SK-N-SH (cell line): Measurements from ENCODE around the gene PRRG4. TPM values are rescaled to one million over a fixed set of nuclear protein-coding genes. Genes with fewer than 3 reads are reported as not detected.
"Not testable (repeated sequence)": the region's sequence is repeated elsewhere in the genome, so short reads cannot be mapped to it uniquely, and the experiment has no call there.

Source experiments
- CTCF ChIA-PET: fragments of 300-600, 350-600 bp; formaldehyde crosslinking; extraction: SDS; loops from one replicate; lab custom pipeline; 2021; lab: Yijun Ruan, JAX
- POLR2A ChIA-PET: fragments of 350-600 bp; sonication (Branson Sonifier 250); formaldehyde crosslinking; extraction: SDS; loops from one replicate; lab custom pipeline; 2020; ENCODE audit warnings: antibody characterized with exemption, inconsistent platforms; lab: Yijun Ruan, JAX
- DNase-seq: peaks from one replicate; pipeline ENCODE4 v3.0.0; 2012
- H2AFZ ChIP-seq: fragments of 200-600 bp; sonication (generic); 2 replicates; pipeline ENCODE4 v1.8.1; 2016; ENCODE audit warnings: antibody characterized with exemption, mild to moderate bottlenecking, low read depth
- H3F3A ChIP-seq: fragments of 200-600 bp; sonication (generic); replicated peaks from 2 replicates; pipeline ENCODE3; 2016; ENCODE audit warnings: antibody characterized with exemption, mild to moderate bottlenecking; ENCODE audit not compliant: insufficient read depth
- H3K27ac ChIP-seq, 2 experiments: fragments of 200-500 bp in 1 of 2; fragments of 200-600 bp in 1 of 2; sonication (Bioruptor generic) in 1 of 2; sonication (generic), shearing (Covaris generic) in 1 of 2; 2 replicates each; pipeline versions ENCODE4 v1.5.1 to v1.6.1; 2014 to 2016; ENCODE audit warnings: low read depth in 2 of 2, inconsistent platforms in 1 of 2, low read length in 1 of 2, mild to moderate bottlenecking in 1 of 2, mixed read lengths in 1 of 2
- H3K27me3 ChIP-seq: fragments of 200-600 bp; sonication (generic), shearing (Covaris generic); 2 replicates; pipeline ENCODE4 v1.6.1; 2016; ENCODE audit warnings: mixed run types; ENCODE audit not compliant: insufficient read depth
- H3K36me3 ChIP-seq, 2 experiments: fragments of 200-500 bp in 1 of 2; fragments of 200-600 bp in 1 of 2; sonication (Bioruptor generic) in 1 of 2; sonication (generic) in 1 of 2; replicated peaks in 1 of 2; 2 replicates each; pipeline versions ENCODE3 to v1.5.1; 2014 to 2016; ENCODE audit warnings: low read length in 1 of 2, mild to moderate bottlenecking in 1 of 2; ENCODE audit not compliant: insufficient read depth in 2 of 2, control insufficient read depth in 1 of 2
- H3K4me1 ChIP-seq, 2 experiments: fragments of 200-500 bp in 1 of 2; fragments of 200-600 bp in 1 of 2; sonication (Bioruptor generic) in 1 of 2; sonication (generic), shearing (Covaris generic) in 1 of 2; 2 replicates each; pipeline versions ENCODE4 v1.5.1 to v1.6.1; 2014 to 2016; ENCODE audit warnings: low read depth in 1 of 2, low read length in 1 of 2, mixed run types in 1 of 2; ENCODE audit not compliant: insufficient read depth in 2 of 2, control insufficient read depth in 1 of 2
- H3K4me2 ChIP-seq: fragments of 200-600 bp; sonication (generic), shearing (Covaris generic); 2 replicates; pipeline ENCODE4 v1.6.1; 2017; ENCODE audit warnings: mixed run types
- H3K4me3 ChIP-seq, 2 experiments: fragments of 200-500 bp in 1 of 2; fragments of 200-600 bp in 1 of 2; sonication (Bioruptor generic) in 1 of 2; sonication (generic), shearing (Covaris generic) in 1 of 2; 2 replicates each; pipeline versions ENCODE4 v1.5.1 to v1.8.1; 2014 to 2016; ENCODE audit warnings: low read depth in 2 of 2, inconsistent platforms in 1 of 2, low read length in 1 of 2, mild to moderate bottlenecking in 1 of 2, mixed read lengths in 1 of 2, moderate library complexity in 1 of 2
- H3K79me2 ChIP-seq: fragments of 200-600 bp; sonication (generic); 2 replicates; pipeline ENCODE4 v1.8.1; 2017; ENCODE audit warnings: mild to moderate bottlenecking; ENCODE audit not compliant: insufficient read depth
- H3K9ac ChIP-seq: fragments of 200-600 bp; sonication (generic); 2 replicates; pipeline ENCODE4 v1.6.1; 2017; ENCODE audit warnings: mixed run types
- H3K9me2 ChIP-seq: fragments of 200-600 bp; sonication (generic); 2 replicates; pipeline ENCODE4 v1.6.1; 2017; ENCODE audit warnings: mixed run types
- H3K9me3 ChIP-seq: fragments of 200-600 bp; sonication (generic); 2 replicates; pipeline ENCODE4 v1.6.1; 2017; ENCODE audit warnings: mixed run types, mild to moderate bottlenecking, moderate library complexity
- H4K20me1 ChIP-seq: fragments of 200-600 bp; sonication (generic); 2 replicates; pipeline ENCODE4 v1.6.1; 2017; ENCODE audit warnings: mild to moderate bottlenecking, mixed run types; ENCODE audit not compliant: insufficient read depth
- CHD2 ChIP-seq: fragments of 150-350 bp; IDR thresholded peaks from 2 replicates; pipeline ENCODE4 v1.6.1; 2018; ENCODE audit warnings: low read length; ENCODE audit not compliant: partially characterized antibody
- EP300 ChIP-seq, 2 experiments: IDR thresholded peaks; 2 replicates each; pipeline versions ENCODE4 v1.4.0 to v1.6.1; 2012; ENCODE audit warnings: borderline replicate concordance in 1 of 2, low read depth in 1 of 2, low read length in 1 of 2
- FOXM1 ChIP-seq: IDR thresholded peaks from 2 replicates; pipeline ENCODE4 v1.4.0; 2012; ENCODE audit warnings: low read depth, mild to moderate bottlenecking
- GABPA ChIP-seq: IDR thresholded peaks from 2 replicates; pipeline ENCODE4 v1.4.0; 2012; ENCODE audit warnings: low read depth, mild to moderate bottlenecking
- MEF2A ChIP-seq: IDR thresholded peaks from 2 replicates; pipeline ENCODE4 v1.4.0; 2012; ENCODE audit warnings: low read depth, borderline replicate concordance
- NFIC ChIP-seq: IDR thresholded peaks from 2 replicates; pipeline ENCODE4 v1.4.0; 2012; ENCODE audit warnings: borderline replicate concordance
- NRF1 ChIP-seq: IDR thresholded peaks from 2 replicates; pipeline ENCODE4 v1.6.1; 2012; ENCODE audit warnings: low read depth, mild to moderate bottlenecking, low read length
- RAD21 ChIP-seq: IDR thresholded peaks from 2 replicates; pipeline ENCODE4 v1.6.1; 2012; ENCODE audit warnings: mild to moderate bottlenecking, low read length
- TCF12 ChIP-seq: IDR thresholded peaks from 2 replicates; pipeline ENCODE4 v1.4.0; 2012
- TEAD4 ChIP-seq: IDR thresholded peaks from 2 replicates; pipeline ENCODE4 v1.4.0; 2012; ENCODE audit warnings: mild to moderate bottlenecking, borderline replicate concordance; ENCODE audit not compliant: insufficient read depth
- WGBS: methylation state at CpG from one replicate; pipeline ENCODE4 v1.1.6; 2017; ENCODE audit warnings: low lambda C conversion rate; 5-methylcytosine and 5-hydroxymethylcytosine counted together
- polyA plus RNA-seq, 3 experiments: library from polyadenylated mRNA; depleted of rRNA; stranded (reverse); fragments of >200 nt; gene quantifications; 2 replicates each; pipeline ENCODE4 v1.2.3, GENCODE V29; 2012
- TF ChIP-seq, protein P1 (sequence below): IDR thresholded peaks from 2 replicates; pipeline ENCODE4 v1.4.0; 2012; ENCODE audit warnings: low read depth, borderline replicate concordance
- TF ChIP-seq, protein P2 (sequence below): IDR thresholded peaks from 2 replicates; pipeline ENCODE4 v1.4.0; 2012; ENCODE audit warnings: low read depth, borderline replicate concordance
- TF ChIP-seq, protein P3 (sequence below): IDR thresholded peaks from 2 replicates; pipeline ENCODE4; 2012
- TF ChIP-seq, protein P4 (sequence below): IDR thresholded peaks from 2 replicates; pipeline ENCODE4 v1.6.1; 2012; ENCODE audit warnings: mild to moderate bottlenecking, low read depth, low read length, moderate library complexity

The PRRG4 gene
- polyA plus RNA-seq, 1 of the 3 experiments (the other 2 are of a cell fraction): 0.21 TPM

DNA sequence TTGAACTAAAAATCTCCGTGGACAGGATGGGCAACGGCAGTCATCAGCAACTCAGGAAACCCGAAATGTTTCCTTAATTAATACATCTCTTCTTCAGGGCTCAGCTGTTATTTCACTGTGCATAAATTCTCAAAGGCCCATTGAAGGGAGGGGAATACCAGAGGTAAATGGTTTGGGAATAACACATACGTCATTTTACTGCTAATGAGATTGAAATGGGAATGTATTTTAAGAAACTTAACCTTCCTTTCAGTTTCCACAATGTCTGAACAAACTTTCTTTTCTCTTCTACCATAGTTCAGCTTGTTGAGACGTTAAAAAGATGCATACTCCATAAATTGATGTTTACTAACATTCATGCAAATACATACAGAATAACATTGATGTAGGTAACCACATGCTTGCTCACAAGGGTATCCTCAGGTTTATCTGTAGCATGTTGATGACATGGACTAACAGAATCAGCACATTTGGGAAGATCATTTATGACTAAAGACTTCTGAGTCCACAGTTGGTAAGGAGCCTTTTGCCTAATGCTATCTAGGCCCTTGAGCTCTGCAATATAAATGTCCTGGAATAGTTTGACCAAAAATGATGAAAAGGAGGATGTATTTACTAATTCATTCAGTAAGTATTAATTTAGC, 7.7 kb upstream of the PRRG4 start:
- peaks cover 0 to 4% of the 10 kb centered on the region in 2 experiments; a peak in 1 of 4 replicates for H3K4me1 ChIP-seq
- H3K27me3 ChIP-seq: no peaks in the 10 kb centered on the region
- ChIA-PET POLR2A (no interaction called here), CTCF (interaction anchor here (0.9 to 2.5 kb wide), 2 partner anchors 12 to 29 kb away, joined by 3 to 6 read pairs; no protein-coding TSS in a partner anchor)
- H3K27ac ChIP-seq: no peak overlapping the region
- H3K36me3 ChIP-seq: no peaks in the 10 kb centered on the region
- no peaks in the 10 kb centered on the region for H3K9me3 ChIP-seq
- H3F3A ChIP-seq: no peaks in the 10 kb centered on the region
- no peak overlapping the region; the same call in 1 of the 2 replicates for H2AFZ ChIP-seq
- WGBS: 31% methylated on average over 5 of the region's 5 CpGs
- H3K9ac ChIP-seq: no peak overlapping the region
- no peaks in the 10 kb centered on the region for H3K9me2 ChIP-seq
- no peak overlapping the region for H3K4me3 ChIP-seq
- no peak for DNase-seq
- H4K20me1 ChIP-seq: no peaks in the 10 kb centered on the region
- no peaks in the 10 kb centered on the region for H3K79me2 ChIP-seq
- TF ChIP-seq CHD2 (no peak), NFIC (no peak), MEF2A (no peak), EP300 (IDR thresholded peaks at IDR 0.05; ENCODE audit: borderline replicate concordance in 1 of 2, low read depth in 1 of 2, low read length in 1 of 2) (no peak), RAD21 (no peak), FOXM1 (no peak), GABPA (no peak), NRF1 (no peak), TEAD4 (no peak), TCF12 (no peak)
- TF ChIP-seq, protein P1, sequence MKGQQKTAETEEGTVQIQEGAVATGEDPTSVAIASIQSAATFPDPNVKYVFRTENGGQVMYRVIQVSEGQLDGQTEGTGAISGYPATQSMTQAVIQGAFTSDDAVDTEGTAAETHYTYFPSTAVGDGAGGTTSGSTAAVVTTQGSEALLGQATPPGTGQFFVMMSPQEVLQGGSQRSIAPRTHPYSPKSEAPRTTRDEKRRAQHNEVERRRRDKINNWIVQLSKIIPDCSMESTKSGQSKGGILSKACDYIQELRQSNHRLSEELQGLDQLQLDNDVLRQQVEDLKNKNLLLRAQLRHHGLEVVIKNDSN: no peak
- TF ChIP-seq, protein P2, sequence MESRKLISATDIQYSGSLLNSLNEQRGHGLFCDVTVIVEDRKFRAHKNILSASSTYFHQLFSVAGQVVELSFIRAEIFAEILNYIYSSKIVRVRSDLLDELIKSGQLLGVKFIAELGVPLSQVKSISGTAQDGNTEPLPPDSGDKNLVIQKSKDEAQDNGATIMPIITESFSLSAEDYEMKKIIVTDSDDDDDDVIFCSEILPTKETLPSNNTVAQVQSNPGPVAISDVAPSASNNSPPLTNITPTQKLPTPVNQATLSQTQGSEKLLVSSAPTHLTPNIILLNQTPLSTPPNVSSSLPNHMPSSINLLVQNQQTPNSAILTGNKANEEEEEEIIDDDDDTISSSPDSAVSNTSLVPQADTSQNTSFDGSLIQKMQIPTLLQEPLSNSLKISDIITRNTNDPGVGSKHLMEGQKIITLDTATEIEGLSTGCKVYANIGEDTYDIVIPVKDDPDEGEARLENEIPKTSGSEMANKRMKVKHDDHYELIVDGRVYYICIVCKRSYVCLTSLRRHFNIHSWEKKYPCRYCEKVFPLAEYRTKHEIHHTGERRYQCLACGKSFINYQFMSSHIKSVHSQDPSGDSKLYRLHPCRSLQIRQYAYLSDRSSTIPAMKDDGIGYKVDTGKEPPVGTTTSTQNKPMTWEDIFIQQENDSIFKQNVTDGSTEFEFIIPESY: no peak
- TF ChIP-seq, protein P3, sequence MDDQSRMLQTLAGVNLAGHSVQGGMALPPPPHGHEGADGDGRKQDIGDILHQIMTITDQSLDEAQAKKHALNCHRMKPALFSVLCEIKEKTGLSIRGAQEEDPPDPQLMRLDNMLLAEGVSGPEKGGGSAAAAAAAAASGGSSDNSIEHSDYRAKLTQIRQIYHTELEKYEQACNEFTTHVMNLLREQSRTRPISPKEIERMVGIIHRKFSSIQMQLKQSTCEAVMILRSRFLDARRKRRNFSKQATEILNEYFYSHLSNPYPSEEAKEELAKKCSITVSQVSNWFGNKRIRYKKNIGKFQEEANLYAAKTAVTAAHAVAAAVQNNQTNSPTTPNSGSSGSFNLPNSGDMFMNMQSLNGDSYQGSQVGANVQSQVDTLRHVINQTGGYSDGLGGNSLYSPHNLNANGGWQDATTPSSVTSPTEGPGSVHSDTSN: no peak
- TF ChIP-seq, protein P4, sequence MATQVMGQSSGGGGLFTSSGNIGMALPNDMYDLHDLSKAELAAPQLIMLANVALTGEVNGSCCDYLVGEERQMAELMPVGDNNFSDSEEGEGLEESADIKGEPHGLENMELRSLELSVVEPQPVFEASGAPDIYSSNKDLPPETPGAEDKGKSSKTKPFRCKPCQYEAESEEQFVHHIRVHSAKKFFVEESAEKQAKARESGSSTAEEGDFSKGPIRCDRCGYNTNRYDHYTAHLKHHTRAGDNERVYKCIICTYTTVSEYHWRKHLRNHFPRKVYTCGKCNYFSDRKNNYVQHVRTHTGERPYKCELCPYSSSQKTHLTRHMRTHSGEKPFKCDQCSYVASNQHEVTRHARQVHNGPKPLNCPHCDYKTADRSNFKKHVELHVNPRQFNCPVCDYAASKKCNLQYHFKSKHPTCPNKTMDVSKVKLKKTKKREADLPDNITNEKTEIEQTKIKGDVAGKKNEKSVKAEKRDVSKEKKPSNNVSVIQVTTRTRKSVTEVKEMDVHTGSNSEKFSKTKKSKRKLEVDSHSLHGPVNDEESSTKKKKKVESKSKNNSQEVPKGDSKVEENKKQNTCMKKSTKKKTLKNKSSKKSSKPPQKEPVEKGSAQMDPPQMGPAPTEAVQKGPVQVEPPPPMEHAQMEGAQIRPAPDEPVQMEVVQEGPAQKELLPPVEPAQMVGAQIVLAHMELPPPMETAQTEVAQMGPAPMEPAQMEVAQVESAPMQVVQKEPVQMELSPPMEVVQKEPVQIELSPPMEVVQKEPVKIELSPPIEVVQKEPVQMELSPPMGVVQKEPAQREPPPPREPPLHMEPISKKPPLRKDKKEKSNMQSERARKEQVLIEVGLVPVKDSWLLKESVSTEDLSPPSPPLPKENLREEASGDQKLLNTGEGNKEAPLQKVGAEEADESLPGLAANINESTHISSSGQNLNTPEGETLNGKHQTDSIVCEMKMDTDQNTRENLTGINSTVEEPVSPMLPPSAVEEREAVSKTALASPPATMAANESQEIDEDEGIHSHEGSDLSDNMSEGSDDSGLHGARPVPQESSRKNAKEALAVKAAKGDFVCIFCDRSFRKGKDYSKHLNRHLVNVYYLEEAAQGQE: no peak
- no peak overlapping the region for H3K4me2 ChIP-seq

DNA sequence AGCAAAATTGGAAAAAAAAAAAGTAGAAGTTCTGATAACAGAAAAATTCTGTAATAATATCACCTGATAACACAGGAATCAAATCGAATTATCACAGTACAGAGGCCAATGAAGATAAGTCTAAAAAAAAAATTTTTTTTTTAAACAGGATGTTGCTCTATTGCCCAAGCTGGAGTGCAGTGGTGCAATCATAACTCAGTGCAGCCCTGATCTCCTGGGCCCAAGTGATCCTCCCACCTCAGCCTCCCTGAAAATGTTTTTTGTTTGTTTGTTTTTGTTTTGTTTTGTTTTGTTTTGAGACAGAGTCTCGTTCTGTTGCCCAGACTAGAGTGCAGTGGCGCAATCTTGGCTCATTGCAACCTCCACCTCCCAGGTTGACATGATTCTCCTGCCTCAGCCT, 6.1 kb upstream of the PRRG4 start:
- H4K20me1 ChIP-seq, H3K27me3 ChIP-seq, H3K4me1 ChIP-seq, POLR2A ChIA-PET, H3K4me3 ChIP-seq, H2AFZ ChIP-seq, H3K9me3 ChIP-seq, H3K27ac ChIP-seq, H3K79me2 ChIP-seq, H3K36me3 ChIP-seq, H3K9me2 ChIP-seq, H3K4me2 ChIP-seq, H3F3A ChIP-seq, DNase-seq, H3K9ac ChIP-seq: not testable (repeated sequence)
- 37% methylated on average over 3 of the region's 3 CpGs for WGBS
- CTCF ChIA-PET: interaction anchor here (0.7 to 1.0 kb wide), 2 partner anchors 14 to 193 kb away, joined by 3 to 4 read pairs; no protein-coding TSS in a partner anchor
